GM18520 (cell line): Measurements from ENCODE around the gene ZBTB3.
"Not testable (repeated sequence)": the region's sequence is repeated elsewhere in the genome, so short reads cannot be mapped to it uniquely, and the experiment has no call there.

ENCODE experiments used
- ATAC-seq: cut with Tn5 transposase; IDR thresholded peaks from one replicate; pipeline ENCODE4 v1.9.1; 2021; ENCODE audit not compliant: unreplicated experiment

ZBTB3 gene

GRCh38 chr11:62716816-62717215 lies 37.1 kb downstream of the ZBTB3 start:
- no peak for ATAC-seq

DNA sequence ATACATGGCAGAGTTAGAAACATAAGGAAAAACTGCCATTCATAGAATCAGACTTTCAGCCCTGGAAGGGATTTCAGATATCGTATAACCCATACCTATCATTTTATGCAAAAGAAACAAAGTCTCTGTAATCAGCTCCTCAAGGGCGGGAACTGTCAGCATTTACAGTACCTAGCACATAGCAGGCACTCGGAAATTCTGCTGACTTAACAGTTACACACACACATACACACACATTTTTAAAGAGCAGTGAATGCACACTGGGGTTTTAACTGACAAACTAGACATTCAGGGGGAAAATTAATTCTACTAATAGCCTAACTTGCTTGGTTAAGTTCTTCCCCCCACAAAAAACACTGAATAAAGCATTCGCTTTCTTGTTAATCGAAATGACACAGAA lies 37.8 kb downstream of the ZBTB3 start:
- ATAC-seq: no peak

DNA sequence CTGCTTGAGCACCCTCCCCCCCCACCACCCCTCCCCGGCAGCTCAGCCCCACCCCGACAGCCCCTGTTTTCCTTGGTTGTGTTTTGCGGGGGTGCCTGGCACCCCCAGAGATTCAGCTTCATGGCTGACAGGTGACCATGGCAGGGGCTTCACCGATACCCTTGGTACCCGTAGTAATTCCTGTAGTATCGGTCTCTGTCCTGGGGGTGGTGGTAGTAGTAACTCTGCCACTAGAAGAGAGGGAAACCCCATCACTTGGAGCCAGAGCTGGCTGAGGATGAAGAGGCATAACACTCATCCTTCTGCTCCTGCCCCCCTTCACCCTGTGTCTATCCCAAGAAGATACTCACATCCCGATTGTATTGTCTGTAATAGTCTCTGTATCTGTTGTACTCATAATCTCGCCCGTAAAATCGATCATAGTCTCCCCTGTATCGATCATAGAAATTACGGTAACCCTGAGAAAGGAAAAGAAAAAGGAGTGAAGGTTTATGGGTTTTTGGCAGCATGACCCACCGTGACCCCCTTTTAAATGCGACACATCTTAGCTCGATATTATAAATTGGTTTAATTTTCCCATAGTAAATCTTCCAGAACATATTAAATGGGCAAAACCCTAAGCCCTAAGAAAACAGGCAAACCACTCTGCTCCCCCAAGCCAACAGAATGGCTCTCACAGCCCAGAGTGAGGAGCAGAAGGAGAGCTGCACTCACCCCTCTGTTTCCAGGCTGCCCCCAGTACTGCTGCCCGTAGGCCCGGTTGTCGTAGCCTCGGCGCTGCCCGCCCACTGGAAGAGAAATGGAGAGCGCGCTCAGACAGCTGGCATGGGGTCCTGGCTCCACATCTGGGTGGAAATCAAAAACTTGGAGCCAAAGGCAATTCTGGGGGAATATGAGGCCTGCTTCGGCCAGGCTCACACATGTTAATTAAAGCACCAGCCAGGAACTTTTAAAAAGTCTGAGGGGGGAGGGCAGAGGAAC lies 38.5 kb downstream of the ZBTB3 start:
- ATAC-seq: no peak

DNA sequence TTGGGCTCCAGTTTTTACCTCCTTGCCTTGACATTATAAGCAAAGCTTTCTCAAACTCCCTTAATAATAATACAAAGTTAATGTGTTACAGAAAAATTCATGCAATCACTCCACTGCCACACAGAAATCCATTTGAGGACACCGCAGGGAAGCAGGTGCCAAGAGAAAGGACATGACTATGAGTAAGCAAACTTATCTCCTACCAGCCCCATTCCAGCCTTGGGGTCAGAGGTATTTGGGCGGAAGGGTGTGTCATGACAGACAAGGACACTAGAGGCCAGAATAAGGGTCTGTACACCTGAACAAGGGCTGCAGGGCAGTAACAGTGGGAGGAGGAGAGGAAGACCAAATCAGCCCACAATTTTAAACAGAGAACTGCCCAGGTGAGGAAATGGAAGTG lies 40.6 kb downstream of the ZBTB3 start:
- ATAC-seq: no peak

DNA sequence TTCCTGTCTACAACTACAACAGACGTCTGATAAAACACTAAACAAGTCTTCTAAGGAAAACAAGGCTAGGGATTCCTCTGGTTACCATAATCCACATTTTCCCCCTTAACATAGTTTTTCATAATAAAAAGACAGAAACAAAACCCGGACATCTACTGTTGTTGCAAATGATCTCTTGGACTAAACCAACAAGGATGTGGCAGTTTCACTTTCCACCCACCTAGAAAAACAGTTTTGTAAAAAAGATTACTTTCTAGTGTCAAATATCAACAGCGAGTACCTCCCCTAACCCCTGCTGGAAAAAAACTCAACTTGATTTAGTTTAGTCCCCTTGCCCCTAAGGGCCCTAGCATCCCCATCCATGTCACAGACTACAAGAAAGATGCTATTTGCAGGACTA lies 41.1 kb downstream of the ZBTB3 start:
- ATAC-seq: no peak

DNA sequence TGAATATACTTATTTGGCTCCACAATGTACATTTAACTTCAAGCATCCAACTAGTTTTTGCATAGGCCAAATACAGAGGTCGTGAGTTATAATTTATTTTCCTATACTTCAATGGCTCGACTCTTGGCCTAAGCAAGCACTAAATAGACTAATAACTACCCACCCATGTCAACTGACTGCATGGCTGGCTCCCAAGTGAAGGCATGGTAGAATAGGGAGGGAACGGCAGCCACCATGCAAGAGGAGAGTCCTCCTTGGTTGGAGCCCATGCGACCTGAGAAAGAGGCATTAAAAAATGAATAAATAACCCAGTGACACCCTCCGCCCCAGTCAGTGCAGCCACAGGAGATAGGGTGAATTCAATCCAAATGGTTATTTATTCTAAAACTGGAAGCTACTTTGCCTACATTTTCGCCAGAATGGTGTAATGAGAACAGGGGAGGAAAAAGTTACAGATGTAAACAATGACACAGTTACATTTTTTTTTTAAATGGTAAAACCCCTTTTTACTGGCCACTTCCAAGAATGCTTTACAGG lies 41.6 kb downstream of the ZBTB3 start:
- no peak for ATAC-seq

- no peak for ATAC-seq
Observed at GRCh38 chr11:62710001-62710345, 44.0 kb downstream of the ZBTB3 start.

GRCh38 chr11:62709247-62710000 lies 44.5 kb downstream of the ZBTB3 start:
- ATAC-seq: peak; percentile 52

DNA sequence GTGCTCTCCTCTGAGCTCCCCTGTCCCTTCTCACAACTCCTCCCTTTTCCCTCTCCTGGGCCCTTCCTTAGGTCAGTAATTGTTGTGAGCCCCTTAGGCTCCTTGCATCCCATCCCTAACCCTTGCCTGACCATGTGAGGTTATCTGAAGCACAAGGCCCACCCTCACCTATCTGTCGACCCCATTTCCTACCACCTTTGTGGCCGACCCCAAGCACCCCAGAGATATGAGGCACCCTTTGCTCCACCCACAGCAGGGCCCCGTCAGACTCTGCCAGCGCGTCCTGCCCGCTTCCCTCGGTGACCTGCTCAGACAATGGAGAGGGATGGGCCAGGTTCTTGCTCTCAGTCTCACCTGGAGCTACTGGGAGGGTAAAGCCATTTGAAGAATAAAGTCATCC lies 45.2 kb downstream of the ZBTB3 start:
- ATAC-seq: no peak

DNA sequence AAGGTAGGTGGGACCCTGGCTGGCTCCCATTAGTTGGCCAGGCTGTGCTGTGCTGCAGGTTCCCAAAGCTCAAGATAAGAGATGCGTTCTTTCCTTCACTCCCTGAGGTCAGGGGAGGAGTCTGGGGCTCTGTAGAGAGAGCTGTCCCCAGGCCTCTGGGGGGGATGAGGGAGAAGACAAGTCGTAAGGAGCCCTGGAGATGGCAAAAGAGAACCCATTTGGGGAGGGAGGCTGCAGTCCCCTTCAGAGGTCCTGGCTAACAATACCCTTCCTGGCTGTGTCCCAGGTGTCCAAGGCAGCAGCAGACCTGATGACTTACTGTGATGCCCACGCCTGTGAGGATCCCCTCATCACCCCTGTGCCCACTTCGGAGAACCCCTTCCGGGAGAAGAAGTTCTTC lies 45.6 kb downstream of the ZBTB3 start:
- no peak for ATAC-seq

- no peak for ATAC-seq
Observed at GRCh38 chr11:62707277-62707861, 46.6 kb downstream of the ZBTB3 start, which contains the start of the genes BSCL2 and GNG3. Gene BSCL2, minus strand, starts transcription at chr11:62707424. Its CDS starts 229 bp downstream, at chr11:62707195. Gene GNG3, plus strand, starts transcription at chr11:62707676. Its CDS starts 620 bp downstream, at chr11:62708296.

- ATAC-seq: no peak
Observed at GRCh38 chr11:62706850-62707247, 47.1 kb downstream of the ZBTB3 start.

GRCh38 chr11:62705880-62706849 lies 47.8 kb downstream of the ZBTB3 start:
- peak; percentile 45 for ATAC-seq

DNA sequence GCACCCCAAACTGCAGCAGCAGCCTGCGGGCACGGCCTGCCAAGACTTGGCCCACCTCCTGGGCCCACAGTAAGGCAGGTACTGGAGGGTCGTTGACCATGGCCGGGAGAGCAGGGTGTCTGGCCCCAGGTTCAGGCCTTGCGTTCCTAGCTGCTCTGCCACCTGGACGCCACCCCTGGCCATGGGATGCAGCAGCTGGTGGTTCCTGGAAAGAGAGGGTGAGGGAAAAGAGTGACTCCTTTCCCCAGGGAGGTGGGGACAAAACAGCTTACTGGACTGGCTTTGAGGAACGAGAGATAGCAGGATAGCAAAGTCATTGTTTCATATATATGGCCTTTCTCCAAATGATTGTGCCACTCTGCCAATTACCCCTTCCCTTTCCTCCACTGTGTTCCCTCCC lies 48.5 kb downstream of the ZBTB3 start:
- no peak for ATAC-seq

GRCh38 chr11:62703921-62704320 lies 50.0 kb downstream of the ZBTB3 start:
- not testable (repeated sequence) for ATAC-seq

- no peak for ATAC-seq
Observed at GRCh38 chr11:62702246-62702645, 51.7 kb downstream of the ZBTB3 start.
